Osteocyte (in vitro differentiated cells): ENCODE measurements around the gene KCNK13. TPM values are rescaled to one million over a fixed set of nuclear protein-coding genes. Genes with fewer than 3 reads are reported as not detected.

ENCODE experiments used
- DNase-seq: peaks from one replicate; pipeline ENCODE4 v3.0.0; 2021; ENCODE audit warnings: mixed read lengths; ENCODE audit not compliant: unreplicated experiment; ENCODE audit errors: extremely low spot score
- H3K27ac Mint-ChIP-seq: one replicate; pipeline ENCODE4 v1.8.0; 2021; ENCODE audit warnings: mild to moderate bottlenecking, mixed read lengths; ENCODE audit not compliant: unreplicated experiment
- H3K27me3 Mint-ChIP-seq: one replicate; pipeline ENCODE4 v1.8.0; 2021; ENCODE audit warnings: mixed read lengths; ENCODE audit not compliant: unreplicated experiment
- H3K36me3 Mint-ChIP-seq: one replicate; pipeline ENCODE4 v1.8.0; 2021; ENCODE audit warnings: mixed read lengths; ENCODE audit not compliant: unreplicated experiment
- H3K4me1 Mint-ChIP-seq: one replicate; pipeline ENCODE4 v1.8.0; 2021; ENCODE audit warnings: mixed read lengths; ENCODE audit not compliant: unreplicated experiment
- H3K4me3 Mint-ChIP-seq: one replicate; pipeline ENCODE4 v1.8.0; 2021; ENCODE audit warnings: mild to moderate bottlenecking, moderate library complexity, mixed read lengths; ENCODE audit not compliant: unreplicated experiment
- H3K9me3 Mint-ChIP-seq: one replicate; pipeline ENCODE4 v1.8.0; 2021; ENCODE audit warnings: mixed read lengths; ENCODE audit not compliant: unreplicated experiment
- total RNA-seq: library from RNA; stranded (reverse); gene quantifications from 2 replicates; pipeline ENCODE4 v1.2.1, GENCODE V29; 2021
- TF ChIP-seq, protein P1 (sequence below): fragments of 200-600 bp; sonication (generic); IDR thresholded peaks from 2 replicates; pipeline ENCODE4 v1.5.0; 2021; ENCODE audit warnings: antibody characterized with exemption, mild to moderate bottlenecking, moderate library complexity

KCNK13 gene
- total RNA-seq, 1 donor from 2014 or later: not detected

DNA sequence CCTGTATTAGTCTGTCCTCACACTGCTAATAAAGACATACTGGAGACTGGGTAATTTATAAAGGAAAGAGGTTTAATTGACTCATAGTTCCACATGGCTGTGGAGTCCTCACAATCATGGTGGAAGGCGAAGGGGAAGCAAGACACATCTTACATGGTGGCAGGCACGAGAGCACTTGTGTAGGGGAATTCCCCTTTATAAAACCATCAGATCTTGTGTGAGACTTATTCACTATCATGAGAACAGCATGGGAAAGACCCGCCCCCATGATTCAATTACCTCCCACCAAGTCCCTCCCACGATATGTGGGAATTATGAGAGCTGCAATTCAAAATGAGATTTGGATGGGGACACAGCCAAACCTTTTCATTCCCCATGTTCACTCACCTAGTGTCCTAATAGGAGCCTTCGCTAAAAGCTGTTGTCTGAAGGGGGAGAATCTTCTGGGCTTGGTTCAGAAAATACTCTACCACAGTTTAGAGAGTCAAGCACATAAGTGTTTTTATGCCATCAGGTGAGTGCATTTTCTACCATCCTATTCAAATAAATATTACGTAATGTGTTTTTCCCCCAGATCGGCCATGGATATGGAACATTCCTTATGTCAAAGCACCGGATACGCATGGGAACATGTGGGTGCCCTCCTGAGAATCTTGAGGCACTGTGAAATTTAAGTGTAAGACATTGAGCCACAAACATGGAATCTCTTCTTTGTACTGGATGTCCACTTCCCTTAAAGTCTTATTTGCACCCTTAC lies 19.1 kb upstream of the KCNK13 start:
- Mint-ChIP-seq H3K36me3 (peaks cover 14% of the 10 kb centered on the region), H3K4me3 (no peak overlapping the region), H3K27ac (no peak overlapping the region), H3K9me3 (peaks cover 4% of the 10 kb centered on the region), H3K27me3 (no peaks in the 10 kb centered on the region), H3K4me1 (no peaks in the 10 kb centered on the region)
- DNase-seq: no peak
- TF ChIP-seq, protein P1, sequence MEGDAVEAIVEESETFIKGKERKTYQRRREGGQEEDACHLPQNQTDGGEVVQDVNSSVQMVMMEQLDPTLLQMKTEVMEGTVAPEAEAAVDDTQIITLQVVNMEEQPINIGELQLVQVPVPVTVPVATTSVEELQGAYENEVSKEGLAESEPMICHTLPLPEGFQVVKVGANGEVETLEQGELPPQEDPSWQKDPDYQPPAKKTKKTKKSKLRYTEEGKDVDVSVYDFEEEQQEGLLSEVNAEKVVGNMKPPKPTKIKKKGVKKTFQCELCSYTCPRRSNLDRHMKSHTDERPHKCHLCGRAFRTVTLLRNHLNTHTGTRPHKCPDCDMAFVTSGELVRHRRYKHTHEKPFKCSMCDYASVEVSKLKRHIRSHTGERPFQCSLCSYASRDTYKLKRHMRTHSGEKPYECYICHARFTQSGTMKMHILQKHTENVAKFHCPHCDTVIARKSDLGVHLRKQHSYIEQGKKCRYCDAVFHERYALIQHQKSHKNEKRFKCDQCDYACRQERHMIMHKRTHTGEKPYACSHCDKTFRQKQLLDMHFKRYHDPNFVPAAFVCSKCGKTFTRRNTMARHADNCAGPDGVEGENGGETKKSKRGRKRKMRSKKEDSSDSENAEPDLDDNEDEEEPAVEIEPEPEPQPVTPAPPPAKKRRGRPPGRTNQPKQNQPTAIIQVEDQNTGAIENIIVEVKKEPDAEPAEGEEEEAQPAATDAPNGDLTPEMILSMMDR: no peak

DNA sequence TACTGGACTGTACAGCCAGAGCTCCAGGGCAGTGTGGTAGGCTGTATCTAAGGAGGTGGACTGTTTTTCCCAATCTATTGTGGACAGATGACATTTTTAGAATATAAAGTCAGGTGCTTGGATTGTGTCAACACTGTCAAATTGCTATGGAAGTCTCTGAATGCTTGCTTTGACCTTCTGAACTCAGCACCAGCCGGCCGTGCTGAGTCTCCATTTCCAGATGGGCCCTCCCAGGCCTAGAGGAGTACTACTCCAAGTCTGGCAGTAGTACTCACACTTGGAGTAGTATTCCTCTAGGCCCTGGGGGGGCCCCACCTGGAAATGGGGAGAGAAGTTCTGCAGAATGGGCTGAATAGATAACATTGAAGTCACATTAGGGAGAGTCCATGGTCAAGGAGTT lies 16.2 kb upstream of the KCNK13 start:
- no peaks in the 10 kb centered on the region for H3K4me1 Mint-ChIP-seq
- H3K36me3 Mint-ChIP-seq: peaks cover 11% of the 10 kb centered on the region
- no peak overlapping the region for H3K4me3 Mint-ChIP-seq
- TF ChIP-seq, protein P1: no peak
- no peaks in the 10 kb centered on the region for H3K9me3 Mint-ChIP-seq
- DNase-seq: no peak
- no peaks in the 10 kb centered on the region for H3K27me3 Mint-ChIP-seq
- H3K27ac Mint-ChIP-seq: no peak overlapping the region

DNA sequence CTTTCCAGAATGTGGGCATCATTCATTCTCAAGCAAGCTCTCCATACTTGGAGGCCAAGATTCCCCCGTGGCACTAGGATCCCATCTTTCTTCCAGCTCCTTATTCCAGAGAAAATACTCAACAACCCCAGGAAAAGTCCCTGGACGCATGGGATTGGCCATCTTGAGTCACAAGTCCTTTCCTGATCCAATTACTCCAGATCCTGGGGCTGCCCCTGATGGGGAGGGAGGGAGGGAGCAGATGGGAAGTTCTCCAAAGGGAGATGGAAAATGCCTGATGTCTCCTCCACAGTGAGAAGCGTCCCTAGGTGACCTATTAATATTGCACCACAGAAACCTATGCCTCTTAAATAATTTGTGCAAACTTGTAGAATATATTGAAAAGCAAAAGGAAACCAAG lies 12.4 kb upstream of the KCNK13 start:
- no peaks in the 10 kb centered on the region for H3K9me3 Mint-ChIP-seq
- TF ChIP-seq, protein P1: no peak
- H3K36me3 Mint-ChIP-seq: peaks cover 2% of the 10 kb centered on the region
- H3K4me3 Mint-ChIP-seq: no peak overlapping the region
- peaks cover 37% of the 10 kb centered on the region for H3K27me3 Mint-ChIP-seq
- no peaks in the 10 kb centered on the region for H3K4me1 Mint-ChIP-seq
- DNase-seq: no peak
- H3K27ac Mint-ChIP-seq: no peak overlapping the region

DNA sequence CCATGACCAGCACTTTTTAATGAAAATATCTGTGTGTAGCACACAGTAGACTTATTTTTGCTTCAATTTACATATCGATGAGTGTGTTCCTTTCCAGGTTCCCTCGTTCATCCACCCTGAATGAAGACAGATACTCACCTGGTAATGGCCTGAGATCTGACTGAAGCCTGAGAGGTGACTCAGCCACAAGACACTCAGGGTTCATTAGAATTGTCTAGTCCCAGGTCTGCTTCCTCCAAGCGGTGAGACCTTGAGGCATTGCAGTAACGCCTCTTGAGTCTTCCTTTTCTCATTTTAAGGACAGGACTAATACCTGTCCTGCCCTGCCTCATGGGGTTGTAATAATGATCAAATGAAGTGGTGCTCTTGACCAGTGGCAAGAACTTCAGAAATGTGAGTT lies 11.5 kb upstream of the KCNK13 start:
- peaks cover 46% of the 10 kb centered on the region for H3K27me3 Mint-ChIP-seq
- DNase-seq: no peak
- no peak overlapping the region for H3K27ac Mint-ChIP-seq
- TF ChIP-seq, protein P1: no peak
- H3K4me3 Mint-ChIP-seq: no peak overlapping the region
- no peaks in the 10 kb centered on the region for H3K4me1 Mint-ChIP-seq
- no peaks in the 10 kb centered on the region for H3K36me3 Mint-ChIP-seq
- H3K9me3 Mint-ChIP-seq: no peaks in the 10 kb centered on the region

DNA sequence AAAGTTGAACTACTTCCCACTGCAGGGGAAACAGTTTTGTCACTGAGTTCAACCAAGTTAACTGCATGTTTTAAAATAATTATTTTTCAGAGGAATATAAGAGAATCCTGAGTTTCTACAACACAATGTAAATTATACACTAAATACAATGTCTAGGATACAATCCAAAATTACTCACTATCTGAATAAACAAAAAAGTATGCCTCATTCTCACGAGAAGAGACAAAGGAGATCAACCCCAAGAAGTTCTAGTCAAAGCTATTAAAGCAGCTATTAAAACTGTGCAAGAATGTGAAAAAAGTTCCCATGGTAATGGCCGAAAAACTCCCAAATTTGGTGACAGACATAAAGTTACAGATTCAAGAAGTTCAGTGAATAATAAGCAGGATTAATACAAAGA lies 8.8 kb upstream of the KCNK13 start:
- DNase-seq: no peak
- no peaks in the 10 kb centered on the region for H3K9me3 Mint-ChIP-seq
- peaks cover 71% of the 10 kb centered on the region for H3K27me3 Mint-ChIP-seq

More for the DNA sequence above, 8.8 kb upstream of the KCNK13 start:
- Mint-ChIP-seq H3K27ac (no peak overlapping the region), H3K4me3 (no peak overlapping the region), H3K36me3 (no peaks in the 10 kb centered on the region), H3K4me1 (no peaks in the 10 kb centered on the region)
- TF ChIP-seq, protein P1: no peak
